HepG2 (cell line): ENCODE results near the gene MYO19. TPM values are rescaled to one million over a fixed set of nuclear protein-coding genes. Genes with fewer than 3 reads are reported as not detected.

Experiments
- ATAC-seq: fragments of 200-7000 bp; cut with Tn5 transposase; 3 replicates; pipeline ENCODE4 v1.9.1; 2020; ENCODE audit warnings: mild to moderate bottlenecking, moderate library complexity
- BruUV-seq: library from RNA; stranded (reverse); fragments of 400-500 nt; replicated peaks from 2 replicates; lab custom pipeline; 2021; lab: Mats Ljungman, UMichigan
- CTCF ChIA-PET: fragments of 300-600 bp; formaldehyde crosslinking; extraction: SDS; loops from one replicate; lab custom pipeline; 2021; ENCODE audit warnings: low total read pairs, inconsistent platforms, low intra/inter-chr PET ratio; lab: Yijun Ruan, JAX
- POLR2A ChIA-PET: fragments of 350-600 bp; sonication (Branson Sonifier 250); formaldehyde crosslinking; loops from one replicate; lab custom pipeline; 2020; ENCODE audit warnings: antibody characterized with exemption, inconsistent platforms; lab: Yijun Ruan, JAX
- DNase-seq: peaks from one replicate; pipeline ENCODE4 v3.0.0-alpha.2; 2015; ENCODE audit warnings: low spot score
- FAIRE-seq: peaks from 3 replicates; lab custom pipeline; 2011; peaks lifted over from hg19 to GRCh38; lab: Jason Lieb, UNC
- H2AFZ ChIP-seq: one replicate; pipeline ENCODE4 v1.6.1; 2011; ENCODE audit warnings: low read length, inconsistent platforms
- H3K27ac ChIP-seq: fragments of 300-600 bp; 3 replicates; pipeline ENCODE4 v1.8.0; 2011; ENCODE audit warnings: mixed run types, mild to moderate bottlenecking, mixed read lengths, low read length, inconsistent platforms; ENCODE audit not compliant: insufficient read depth; ENCODE audit errors: extremely low read length
- H3K27me3 ChIP-seq, 2 experiments: fragments of 200-600 bp in 1 of 2; 2 replicates in 1 of 2; 3 replicates in 1 of 2; pipeline versions ENCODE4 v1.6.0 to v1.8.0; 2011; ENCODE audit warnings: low read length in 2 of 2, mild to moderate bottlenecking in 2 of 2, moderate library complexity in 2 of 2, inconsistent platforms in 1 of 2; ENCODE audit not compliant: insufficient read depth in 2 of 2, control insufficient read depth in 1 of 2
- H3K36me3 ChIP-seq, 2 experiments: fragments of 200-600 bp in 1 of 2; replicated peaks in 1 of 2; 2 replicates in 1 of 2; 3 replicates in 1 of 2; pipeline versions ENCODE4 v1.5.1 to v1.8.0; 2011; ENCODE audit warnings: low read length in 2 of 2, inconsistent platforms in 1 of 2; ENCODE audit not compliant: insufficient read depth in 2 of 2, control insufficient read depth in 1 of 2
- H3K4me1 ChIP-seq: 2 replicates; pipeline ENCODE4 v1.5.1; 2012; ENCODE audit warnings: low read length, inconsistent platforms; ENCODE audit not compliant: insufficient read depth
- H3K4me2 ChIP-seq: 2 replicates; pipeline ENCODE4 v1.6.0; 2011; ENCODE audit warnings: low read depth, low read length, inconsistent platforms
- H3K4me3 ChIP-seq, 3 experiments: fragments of 200-600 bp in 1 of 3; sonication (generic), shearing (Covaris generic) in 1 of 3; replicated peaks in 1 of 3; 2 replicates each; pipeline ENCODE4 v1.5.1; 2011 to 2016; ENCODE audit warnings: low read length in 3 of 3, inconsistent platforms in 2 of 3, low read depth in 2 of 3, mild to moderate bottlenecking in 2 of 3, control low read depth in 1 of 3, mixed read lengths in 1 of 3; ENCODE audit not compliant: insufficient read depth in 1 of 3
- H3K79me2 ChIP-seq: one replicate; pipeline ENCODE4 v1.6.1; 2011; ENCODE audit warnings: low read length, inconsistent platforms; ENCODE audit not compliant: insufficient read depth
- H3K9ac ChIP-seq: 2 replicates; pipeline ENCODE4 v1.6.0; 2011; ENCODE audit warnings: mild to moderate bottlenecking, low read depth, low read length, inconsistent platforms; ENCODE audit not compliant: insufficient read depth
- H3K9me3 ChIP-seq: 2 replicates; pipeline ENCODE4 v1.5.1; 2012; ENCODE audit warnings: mild to moderate bottlenecking, low read length
- H4K20me1 ChIP-seq: 2 replicates; pipeline ENCODE4 v1.6.0; 2011; ENCODE audit warnings: inconsistent platforms, mild to moderate bottlenecking, low read length, moderate library complexity; ENCODE audit not compliant: insufficient read depth
- IKZF4 ChIP-seq: sonication (generic); formaldehyde crosslinking; IDR thresholded peaks from 2 replicates; pipeline ENCODE4 v1.5.1; 2020; ENCODE audit warnings: borderline replicate concordance, mild to moderate bottlenecking, low read depth, missing genetic modification reagents; ENCODE audit errors: not compliant biosample characterization
- POGZ ChIP-seq: sonication (generic); formaldehyde crosslinking; IDR thresholded peaks from 2 replicates; pipeline ENCODE4 v1.4.0; 2020; ENCODE audit warnings: mild to moderate bottlenecking, missing genetic modification reagents
- WGBS: methylation state at CpG from one replicate; pipeline ENCODE4 v1.1.6; 2017; ENCODE audit warnings: low lambda C conversion rate; 5-methylcytosine and 5-hydroxymethylcytosine counted together
- in situ Hi-C: cut with HindIII; loops from 2 replicates; pipeline ENCODE4 v1.10.0; 2017; ENCODE audit warnings: low pct_unique_long_range_greater_than_20kb; ENCODE audit not compliant: extremely low pct_ligation_motif_present
- intact Hi-C: fragments of 100-400 bp; cut with micrococcal nuclease; formaldehyde crosslinking; loops from one replicate; pipeline ENCODE4 v1.10.0; 2022; ENCODE audit not compliant: unreplicated experiment
- polyA plus RNA-seq, 8 experiments: library from polyadenylated mRNA; depleted of rRNA in 3 of 8; stranded (reverse) in 7 of 8; unstranded in 1 of 8; fragments of >200 nt; fragmentation: Illumina TruSeq in 4 of 8; extraction: Trizol in 4 of 8; gene quantifications; 2 replicates each; pipeline versions ENCODE4 v1.2.1 to v1.2.3, GENCODE V29; 2011 to 2016; ENCODE audit warnings: low read depth in 4 of 8, missing spikeins in 1 of 8, mixed read lengths in 1 of 8; ENCODE audit not compliant: insufficient read depth in 1 of 8
- total RNA-seq, 5 experiments: library from RNA; depleted of rRNA; stranded (reverse); fragments of >200 nt; fragmentation: Illumina TruSeq; extraction: Trizol; gene quantifications; 2 replicates each; pipeline ENCODE4 v1.2.3, GENCODE V29; 2016; ENCODE audit warnings: low read depth in 1 of 5
- TF ChIP-seq, protein P1 (sequence below): sonication (generic); formaldehyde crosslinking; IDR thresholded peaks from 2 replicates; pipeline ENCODE4 v1.8.1; 2023; ENCODE audit warnings: mild to moderate bottlenecking, inconsistent platforms, moderate library complexity, missing genetic modification reagents, borderline replicate concordance
- TF ChIP-seq, protein P2 (sequence below): sonication (generic); formaldehyde crosslinking; IDR thresholded peaks from 2 replicates; pipeline ENCODE4 v1.4.0; 2020; ENCODE audit warnings: missing genetic modification reagents

MYO19 gene
- total and polyA plus RNA-seq, 2 of the 13 experiments (the other 11 are each of a cell fraction or from before 2014, with no cell fraction given), result 75.7 to 82.3 TPM

DNA sequence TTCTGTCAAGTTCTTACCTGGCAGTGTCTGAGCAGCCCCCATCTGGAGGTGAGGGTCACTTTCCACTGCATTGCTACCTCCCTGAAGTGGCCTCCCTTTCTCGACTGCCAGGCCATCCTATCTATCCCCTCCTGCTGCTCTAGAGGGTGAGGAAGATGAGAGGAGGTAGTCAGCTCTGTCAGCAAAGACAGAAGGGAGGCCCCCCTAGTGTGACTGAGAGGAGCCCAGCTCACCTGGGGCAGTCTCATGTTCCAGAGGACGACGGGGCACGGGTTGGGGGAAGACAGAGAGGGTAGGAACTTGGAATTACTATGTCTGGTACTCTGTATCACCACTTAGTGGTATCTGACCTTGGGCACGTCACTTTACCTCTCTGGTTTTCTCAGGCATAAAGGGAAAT lies 22.0 kb downstream of the MYO19 start (continued):
- TF ChIP-seq, protein P1, sequence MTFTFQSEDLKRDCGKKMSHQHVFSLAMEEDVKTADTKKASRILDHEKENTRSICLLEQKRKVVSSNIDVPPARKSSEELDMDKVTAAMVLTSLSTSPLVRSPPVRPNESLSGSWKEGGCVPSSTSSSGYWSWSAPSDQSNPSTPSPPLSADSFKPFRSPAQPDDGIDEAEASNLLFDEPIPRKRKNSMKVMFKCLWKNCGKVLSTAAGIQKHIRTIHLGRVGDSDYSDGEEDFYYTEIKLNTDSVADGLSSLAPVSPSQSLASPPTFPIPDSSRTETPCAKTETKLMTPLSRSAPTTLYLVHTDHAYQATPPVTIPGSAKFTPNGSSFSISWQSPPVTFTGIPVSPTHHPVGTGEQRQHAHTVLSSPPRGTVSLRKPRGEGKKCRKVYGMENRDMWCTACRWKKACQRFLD (CRISPR knock-in tag), result no peak

DNA sequence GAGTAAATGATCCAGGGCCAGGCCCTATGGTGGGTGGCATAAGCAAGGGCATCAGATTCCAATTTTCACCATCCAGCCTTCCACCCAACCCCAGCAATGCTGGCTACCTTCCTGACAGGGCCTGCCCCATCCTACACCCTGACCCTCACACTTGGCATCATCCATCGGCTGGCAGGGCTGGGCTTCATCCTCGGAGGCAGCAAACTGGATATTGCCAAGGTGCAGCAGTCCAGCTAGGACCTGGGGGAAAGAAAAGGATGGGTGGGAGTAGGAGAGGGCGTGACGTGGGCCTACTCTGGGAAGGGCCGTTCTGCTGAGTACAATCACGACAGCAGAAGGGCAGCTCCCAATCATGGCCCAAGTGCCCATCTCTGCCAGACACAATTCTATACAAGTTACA lies 23.5 kb downstream of the MYO19 start:
- ATAC-seq, result no peak
- no peak for TF ChIP-seq IKZF4 (CRISPR knock-in tag)
- TF ChIP-seq, protein P2, sequence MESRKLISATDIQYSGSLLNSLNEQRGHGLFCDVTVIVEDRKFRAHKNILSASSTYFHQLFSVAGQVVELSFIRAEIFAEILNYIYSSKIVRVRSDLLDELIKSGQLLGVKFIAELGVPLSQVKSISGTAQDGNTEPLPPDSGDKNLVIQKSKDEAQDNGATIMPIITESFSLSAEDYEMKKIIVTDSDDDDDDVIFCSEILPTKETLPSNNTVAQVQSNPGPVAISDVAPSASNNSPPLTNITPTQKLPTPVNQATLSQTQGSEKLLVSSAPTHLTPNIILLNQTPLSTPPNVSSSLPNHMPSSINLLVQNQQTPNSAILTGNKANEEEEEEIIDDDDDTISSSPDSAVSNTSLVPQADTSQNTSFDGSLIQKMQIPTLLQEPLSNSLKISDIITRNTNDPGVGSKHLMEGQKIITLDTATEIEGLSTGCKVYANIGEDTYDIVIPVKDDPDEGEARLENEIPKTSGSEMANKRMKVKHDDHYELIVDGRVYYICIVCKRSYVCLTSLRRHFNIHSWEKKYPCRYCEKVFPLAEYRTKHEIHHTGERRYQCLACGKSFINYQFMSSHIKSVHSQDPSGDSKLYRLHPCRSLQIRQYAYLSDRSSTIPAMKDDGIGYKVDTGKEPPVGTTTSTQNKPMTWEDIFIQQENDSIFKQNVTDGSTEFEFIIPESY (CRISPR knock-in tag), result no peak
- no peak for TF ChIP-seq POGZ (CRISPR knock-in tag)
- H3K27me3 ChIP-seq, result no peaks in the 10 kb centered on the region
- in situ Hi-C loops, result no loop called here
- no peaks in the 10 kb centered on the region; the same call in 1 of the 2 replicates for H4K20me1 ChIP-seq
- intact Hi-C loops, result no loop called here
- H3K4me1 ChIP-seq, result peaks cover 10% of the 10 kb centered on the region
- no peak for DNase-seq
- H3K4me2 ChIP-seq, result no peak overlapping the region
- H2AFZ ChIP-seq, result no peak overlapping the region
- no peak for FAIRE-seq
- CTCF ChIA-PET, result no interaction called here
- no peak overlapping the region for H3K9ac ChIP-seq
- BruUV-seq, result no TSS peak
- POLR2A ChIA-PET, result no interaction called here
- 95% methylated on average over 6 of the region's 6 CpGs for WGBS
- H3K79me2 ChIP-seq, result no peaks in the 10 kb centered on the region
- H3K27ac ChIP-seq, result no peak overlapping the region
- H3K4me3 ChIP-seq, result no peak overlapping the region
- peaks cover 18 to 50% of the 10 kb centered on the region in 2 experiments for H3K36me3 ChIP-seq
- no peaks in the 10 kb centered on the region for H3K9me3 ChIP-seq
